ENCODE data around the gene PLA2G4C. TPM values are rescaled to one million over a fixed set of nuclear protein-coding genes. Genes with fewer than 3 reads are reported as not detected.

Gene PLA2G4C
- 10 to 100 TPM in 2 of 6 donors, 1 to 10 TPM in 3, not detected in 1; 1.6 to 18.5 (median 5.8) TPM for polyA plus RNA-seq (ENCODE audit: low read depth in 6 of 6)

DNA sequence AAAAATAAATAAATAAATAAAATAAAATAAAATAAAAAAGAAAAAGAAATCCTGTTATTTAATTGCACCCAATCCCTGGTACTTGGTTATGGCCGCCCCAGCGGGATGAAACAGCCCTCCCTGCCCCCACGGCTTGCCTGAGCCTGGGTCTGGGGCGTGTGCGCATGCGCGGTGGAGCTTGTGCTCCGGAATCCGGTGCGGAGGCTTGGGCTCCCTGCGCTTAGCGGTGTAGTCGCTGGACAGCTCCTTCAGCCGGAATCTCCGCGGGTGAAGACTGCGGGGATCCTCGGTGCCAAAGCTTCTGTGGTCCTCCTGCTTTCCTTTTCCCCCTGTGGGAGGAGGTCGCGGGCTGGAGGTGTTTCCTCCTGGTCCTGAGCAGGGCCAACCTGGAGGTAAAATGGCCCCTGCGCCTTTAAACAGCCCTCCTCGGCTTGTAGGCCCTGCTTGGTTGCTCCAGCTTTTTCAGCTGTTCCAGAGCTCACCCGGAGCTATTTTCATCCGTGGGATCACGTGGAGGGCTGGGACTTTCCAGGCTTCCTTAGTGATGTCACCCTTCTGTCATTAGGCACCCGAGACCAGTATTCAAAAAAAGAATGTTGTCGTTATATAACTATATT, at the start of gene PLA2G4C:
Gene PLA2G4C (minus strand): TSS at position 468 of the 617 bp plus-strand sequence. CDS start 4,288 bp downstream, outside the sequence.
- DNase-seq, result peak; percentile 73
- no peaks in the 10 kb centered on the region for H3K9me3 Mint-ChIP-seq
- no peaks in the 10 kb centered on the region for H3K27me3 Mint-ChIP-seq
- peak within 1 kb of the TSS; percentile 75 to 95 (median 88) for H3K4me3 Mint-ChIP-seq
- ATAC-seq (ENCODE audit: low read depth in 2 of 2), result peak; percentile 79 to 81
- peaks cover 9 to 32% (median 25%) of the 10 kb centered on the region in 3 donors for H3K4me1 Mint-ChIP-seq
- H3K27ac Mint-ChIP-seq, result peak within 1 kb of the TSS; percentile 57 to 98 (median 94)
- H3K36me3 Mint-ChIP-seq, result no peaks in the 10 kb centered on the region

GRCh38 chr19:48158210-48158790, 47.7 kb upstream of the PLA2G4C start:
- Mint-ChIP-seq H3K9me3 (no peaks in the 10 kb centered on the region), H3K27me3 (no peaks in the 10 kb centered on the region), H3K27ac (no peak overlapping the region), H3K36me3 (peaks cover 9 to 31% of the 10 kb centered on the region in 2 donors), H3K4me3 (no peak overlapping the region), H3K4me1 (peaks cover 0 to 8% (median 7%) of the 10 kb centered on the region in 3 donors)
- no peak for DNase-seq
- no peak for ATAC-seq (ENCODE audit: low read depth in 2 of 2)

GRCh38 chr19:48154003-48154402, 43.4 kb upstream of the PLA2G4C start:
- H3K9me3 Mint-ChIP-seq, result no peaks in the 10 kb centered on the region
- DNase-seq (no peak), ATAC-seq (ENCODE audit: low read depth in 2 of 2) (no peak)
- H3K27ac Mint-ChIP-seq, result peak overlapping the region in 3 of 6 donors; percentile 4 to 73 (median 54)
- peaks cover 6 to 23% of the 10 kb centered on the region in 2 donors for H3K36me3 Mint-ChIP-seq
- peaks cover 0 to 5% (median 4%) of the 10 kb centered on the region in 3 donors for H3K4me1 Mint-ChIP-seq
- H3K4me3 Mint-ChIP-seq, result no peak overlapping the region
- H3K27me3 Mint-ChIP-seq, result no peaks in the 10 kb centered on the region

DNA sequence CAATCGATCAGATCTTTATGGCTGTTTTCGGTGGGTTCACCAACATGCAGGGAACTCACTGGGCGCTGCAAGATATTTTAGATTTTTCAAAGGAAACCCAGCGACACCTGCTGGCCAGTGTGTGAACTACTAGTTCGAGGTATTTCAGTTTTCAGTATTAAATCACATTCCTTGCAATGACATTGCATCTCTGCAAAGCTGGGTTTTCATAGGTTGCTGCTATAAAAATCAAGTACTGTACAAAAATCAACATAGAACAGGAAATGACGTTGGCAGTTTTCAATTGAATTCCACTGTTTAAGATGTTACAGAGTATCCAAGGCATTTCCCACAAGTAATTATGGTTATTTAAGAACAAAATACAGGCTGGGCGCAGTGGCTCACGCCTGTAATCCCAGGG, 41.9 kb upstream of the PLA2G4C start:
- Mint-ChIP-seq H3K27me3 (no peaks in the 10 kb centered on the region), H3K4me1 (peaks cover 0 to 5% (median 4%) of the 10 kb centered on the region in 3 donors), H3K36me3 (peaks cover 0 to 14% of the 10 kb centered on the region in 2 donors), H3K4me3 (no peak overlapping the region), H3K27ac (peak overlapping the region in 2 of 6 donors; percentile 26 to 84), H3K9me3 (no peaks in the 10 kb centered on the region)
- peak in 1 of 2 donors; percentile 50 for ATAC-seq (ENCODE audit: low read depth in 2 of 2)
- peak; percentile 27 for DNase-seq

DNA sequence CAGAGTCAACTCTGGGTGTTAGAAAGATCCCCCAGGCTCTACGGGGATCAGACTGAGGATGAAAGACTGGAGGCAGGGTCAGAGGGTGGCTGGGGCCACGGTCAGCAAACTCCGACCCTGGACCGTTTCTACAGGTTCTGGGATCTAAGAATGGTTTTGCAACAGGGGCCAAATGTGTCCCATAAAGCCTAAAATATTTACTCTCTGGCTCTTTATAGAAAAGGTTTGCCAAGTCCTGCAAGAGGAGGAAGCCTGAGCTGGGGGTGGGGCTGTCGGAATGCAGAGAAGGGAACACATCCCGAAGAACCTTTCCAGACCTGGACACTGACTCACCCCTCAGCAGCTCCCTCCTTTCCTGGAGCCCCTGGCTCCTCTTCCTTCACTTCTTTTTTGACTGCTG, 38.8 kb upstream of the PLA2G4C start:
- Mint-ChIP-seq H3K36me3 (peaks cover 0 to 17% of the 10 kb centered on the region in 2 donors), H3K27ac (no peak overlapping the region), H3K4me1 (peaks cover 0 to 8% (median 4%) of the 10 kb centered on the region in 3 donors), H3K27me3 (no peaks in the 10 kb centered on the region), H3K4me3 (no peak overlapping the region), H3K9me3 (no peaks in the 10 kb centered on the region)
- no peak for ATAC-seq (ENCODE audit: low read depth in 2 of 2)
- no peak for DNase-seq

GRCh38 chr19:48148576-48148975, 38.0 kb upstream of the PLA2G4C start:
- DNase-seq, result no peak
- Mint-ChIP-seq H3K4me1 (peaks cover 0 to 3% (median 0%) of the 10 kb centered on the region in 3 donors), H3K4me3 (no peak overlapping the region), H3K27ac (no peak overlapping the region), H3K9me3 (no peaks in the 10 kb centered on the region), H3K36me3 (peaks cover 7 to 21% of the 10 kb centered on the region in 2 donors), H3K27me3 (no peaks in the 10 kb centered on the region)
- ATAC-seq (ENCODE audit: low read depth in 2 of 2), result no peak

- no peak overlapping the region for H3K27ac Mint-ChIP-seq
- H3K27me3 Mint-ChIP-seq, result no peaks in the 10 kb centered on the region
- DNase-seq (no peak), ATAC-seq (ENCODE audit: low read depth in 2 of 2) (no peak)
- no peaks in the 10 kb centered on the region for H3K9me3 Mint-ChIP-seq
- H3K4me1 Mint-ChIP-seq, result peaks cover 0 to 3% (median 0%) of the 10 kb centered on the region in 3 donors
- H3K36me3 Mint-ChIP-seq, result peaks cover 8 to 24% of the 10 kb centered on the region in 2 donors
- H3K4me3 Mint-ChIP-seq, result peak overlapping the region in 1 of 8 donors; percentile 22
These were observed 37.1 kb upstream of the PLA2G4C start for GRCh38 chr19:48147597-48148175.

DNA sequence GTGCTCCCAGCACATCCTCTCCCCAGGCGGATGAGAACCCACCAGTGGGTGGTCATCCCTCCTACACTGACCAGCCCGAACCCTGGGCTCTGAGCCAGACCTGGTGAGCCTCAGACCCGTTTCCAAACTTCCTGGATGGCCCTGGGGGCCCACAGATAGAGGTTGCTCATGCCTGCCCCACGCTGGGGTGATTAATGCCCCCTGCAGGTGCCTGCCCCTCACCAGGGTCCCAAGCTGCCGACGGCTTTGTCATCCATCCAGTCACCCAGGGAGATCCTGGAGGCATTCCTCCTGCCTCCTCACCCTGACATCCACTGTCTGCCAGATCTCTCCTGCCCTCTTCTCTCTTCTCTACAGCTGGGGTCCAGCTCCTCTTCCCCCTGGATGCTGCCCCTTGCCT, 28.4 kb upstream of the PLA2G4C start:
- Mint-ChIP-seq H3K9me3 (no peaks in the 10 kb centered on the region), H3K4me3 (peak overlapping the region in 1 of 8 donors; percentile 75), H3K4me1 (peaks cover 0 to 7% (median 0%) of the 10 kb centered on the region in 3 donors), H3K36me3 (peaks cover 14 to 28% of the 10 kb centered on the region in 2 donors), H3K27me3 (no peaks in the 10 kb centered on the region), H3K27ac (peak overlapping the region in 2 of 6 donors; percentile 19 to 91)
- DNase-seq (no peak), ATAC-seq (ENCODE audit: low read depth in 2 of 2) (no peak)

- no peak for DNase-seq
- H3K4me3 Mint-ChIP-seq, result no peak overlapping the region
- H3K4me1 Mint-ChIP-seq, result peaks cover 0 to 7% (median 0%) of the 10 kb centered on the region in 3 donors
- no peak overlapping the region for H3K27ac Mint-ChIP-seq
- no peak for ATAC-seq (ENCODE audit: low read depth in 2 of 2)
- H3K36me3 Mint-ChIP-seq, result peaks cover 8 to 21% of the 10 kb centered on the region in 2 donors
- no peaks in the 10 kb centered on the region for H3K9me3 Mint-ChIP-seq
- H3K27me3 Mint-ChIP-seq, result no peaks in the 10 kb centered on the region
These were observed 26.8 kb upstream of the PLA2G4C start for GRCh38 chr19:48137411-48137810.

DNA sequence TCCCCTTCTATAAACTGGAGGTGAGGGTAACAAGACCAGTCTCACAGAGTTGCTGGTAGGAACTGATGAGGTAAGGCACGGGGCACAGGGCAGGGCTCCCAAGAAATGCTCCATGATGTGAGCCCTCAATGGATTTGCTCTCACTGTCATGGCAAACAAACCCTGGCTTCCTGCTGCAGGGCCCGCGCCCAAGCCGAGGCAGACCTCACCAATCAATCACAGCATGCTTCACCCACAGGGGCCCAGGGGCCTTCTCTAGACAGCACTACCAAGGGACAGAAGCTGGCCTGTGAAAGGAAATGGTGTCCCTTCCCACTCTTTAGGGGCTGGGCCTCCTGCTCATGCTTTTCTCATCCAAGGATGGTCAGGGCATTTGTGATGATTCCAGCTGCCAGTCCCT, 25.9 kb upstream of the PLA2G4C start:
- Mint-ChIP-seq H3K9me3 (no peaks in the 10 kb centered on the region), H3K27ac (no peak overlapping the region), H3K4me3 (no peak overlapping the region), H3K4me1 (peaks cover 0 to 7% (median 0%) of the 10 kb centered on the region in 3 donors), H3K27me3 (no peaks in the 10 kb centered on the region), H3K36me3 (peaks cover 8 to 21% of the 10 kb centered on the region in 2 donors)
- DNase-seq (no peak), ATAC-seq (ENCODE audit: low read depth in 2 of 2) (no peak)

DNA sequence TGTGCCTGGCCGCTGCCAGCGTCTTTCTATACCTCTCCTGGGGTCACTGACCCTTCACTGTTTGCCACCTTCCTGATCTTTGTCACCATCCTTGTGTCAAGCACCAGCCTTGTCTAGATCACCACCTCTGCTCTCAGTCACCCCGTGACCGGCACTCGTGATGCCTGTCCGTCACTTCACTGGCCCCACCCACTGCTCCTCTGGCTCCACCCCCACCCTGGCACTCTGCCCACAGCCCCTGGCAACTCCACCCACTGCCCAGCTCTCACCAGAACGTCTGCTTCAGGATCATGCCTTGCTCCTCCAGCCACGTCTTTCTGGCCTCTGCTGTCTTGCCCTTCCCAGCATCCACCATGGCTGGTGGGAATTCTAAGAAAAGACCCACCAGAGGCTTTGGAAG, 24.8 kb upstream of the PLA2G4C start:
- DNase-seq (no peak), ATAC-seq (ENCODE audit: low read depth in 2 of 2) (no peak)
- H3K27ac Mint-ChIP-seq, result no peak overlapping the region
- H3K4me1 Mint-ChIP-seq, result peaks cover 0 to 7% (median 0%) of the 10 kb centered on the region in 3 donors
- no peaks in the 10 kb centered on the region for H3K27me3 Mint-ChIP-seq
- H3K9me3 Mint-ChIP-seq, result no peaks in the 10 kb centered on the region
- peaks cover 12 to 28% of the 10 kb centered on the region in 2 donors for H3K36me3 Mint-ChIP-seq
- H3K4me3 Mint-ChIP-seq, result no peak overlapping the region

DNA sequence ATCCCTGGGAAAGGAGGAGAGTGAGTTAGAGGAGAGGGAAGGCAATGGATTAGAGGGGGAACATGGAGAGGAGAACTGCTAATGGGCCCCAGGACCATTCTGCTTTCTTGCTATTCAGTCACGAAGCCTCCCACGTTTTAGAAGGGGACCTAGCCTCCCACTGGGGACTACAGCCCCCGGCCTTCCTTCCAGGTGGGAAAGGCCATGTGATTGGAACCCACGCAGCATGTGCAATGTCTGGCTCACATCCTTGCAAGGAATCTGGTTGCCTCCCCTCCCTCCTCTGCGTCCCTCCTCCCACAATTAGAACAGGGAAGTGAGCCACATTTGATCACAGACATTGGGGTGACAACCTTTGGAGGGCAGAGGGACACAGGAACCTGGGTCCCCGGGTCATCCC, 22.5 kb upstream of the PLA2G4C start:
- Mint-ChIP-seq H3K4me3 (no peak overlapping the region), H3K27ac (peak overlapping the region in 1 of 6 donors; percentile 59), H3K4me1 (no peaks in the 10 kb centered on the region), H3K27me3 (no peaks in the 10 kb centered on the region), H3K9me3 (peaks cover 0 to 4% (median 0%) of the 10 kb centered on the region in 7 donors), H3K36me3 (peaks cover 9 to 17% of the 10 kb centered on the region in 2 donors)
- ATAC-seq (ENCODE audit: low read depth in 2 of 2) (no peak), DNase-seq (no peak)

GRCh38 chr19:48127561-48127960, 16.9 kb upstream of the PLA2G4C start:
- no peaks in the 10 kb centered on the region for H3K27me3 Mint-ChIP-seq
- peaks cover 0 to 3% (median 2%) of the 10 kb centered on the region in 3 donors for H3K4me1 Mint-ChIP-seq
- ATAC-seq (ENCODE audit: low read depth in 2 of 2) (no peak), DNase-seq (no peak)
- peaks cover 21 to 36% of the 10 kb centered on the region in 2 donors for H3K36me3 Mint-ChIP-seq
- peak overlapping the region in 1 of 6 donors; percentile 57 for H3K27ac Mint-ChIP-seq
- H3K4me3 Mint-ChIP-seq, result no peak overlapping the region
- H3K9me3 Mint-ChIP-seq, result peaks cover 0 to 7% (median 3%) of the 10 kb centered on the region in 7 donors
